Testis (tissue), 3 donors: ENCODE measurements around the gene ALK. TPM values are rescaled to one million over a fixed set of nuclear protein-coding genes. Genes with fewer than 3 reads are reported as not detected.

Source experiments
- DNase-seq: peaks from one replicate; pipeline ENCODE4 v3.0.0-alpha.2; 2019
- H3K27ac ChIP-seq, 2 donors: fragments of 200-600 bp; sonication (generic); one replicate each; pipeline ENCODE4 v1.5.1; 2019
- H3K27me3 ChIP-seq: fragments of 200-600 bp; sonication (generic); one replicate; pipeline ENCODE4 v1.5.1; 2019
- H3K36me3 ChIP-seq: fragments of 200-600 bp; sonication (generic); one replicate; pipeline ENCODE4 v1.5.1; 2017; ENCODE audit warnings: low read depth; ENCODE audit errors: missing control alignments
- H3K4me1 ChIP-seq: fragments of 200-600 bp; sonication (generic); one replicate; pipeline ENCODE4 v1.5.1; 2019
- H3K4me3 ChIP-seq, 2 donors: fragments of 200-600 bp; sonication (generic); one replicate each; pipeline ENCODE4 v1.5.1; 2017 to 2019
- H3K9me3 ChIP-seq: fragments of 200-600 bp; sonication (generic); one replicate; pipeline ENCODE4 v1.5.1; 2017
- CTCF ChIP-seq, 3 experiments: fragments of 450-650 bp in 2 of 3; fragments of 200-600 bp in 1 of 3; sonication (generic) in 1 of 3; IDR thresholded peaks; one replicate each; pipeline ENCODE4 v1.5.1; 2016 to 2019; ENCODE audit warnings: antibody characterized with exemption in 3 of 3, mild to moderate bottlenecking in 2 of 3, moderate library complexity in 1 of 3
- POLR2A ChIP-seq: fragments of 450-650 bp; IDR thresholded peaks from one replicate; pipeline ENCODE4 v1.6.1; 2017; ENCODE audit warnings: antibody characterized with exemption, mild to moderate bottlenecking, moderate library complexity
- WGBS, 2 donors: methylation state at CpG; one replicate each; pipeline ENCODE4 v1.1.5; 2018; 5-methylcytosine and 5-hydroxymethylcytosine counted together
- intact Hi-C: fragments of 100-400 bp; cut with DNase I; formaldehyde crosslinking; loops from one replicate; pipeline ENCODE4 v1.15.1; 2023; ENCODE audit warnings: low total_unique reads
- polyA plus RNA-seq: library from polyadenylated mRNA; stranded (reverse); fragments of 350-450 nt; fragmentation: Illumina TruSeq; extraction: RNeasy Lipid Tissue Mini Kit (QIAGEN cat#74804); gene quantifications from one replicate; pipeline ENCODE4 v1.2.3, GENCODE V29; 2014; ENCODE audit warnings: low read depth, low replicate concordance; ENCODE audit not compliant: insufficient read depth
- total RNA-seq, 2 donors: library from RNA; depleted of rRNA; stranded (reverse); fragments of >200 nt; gene quantifications; one replicate each; pipeline ENCODE4 v1.2.3, GENCODE V29; 2016

The ALK gene
- total and polyA plus RNA-seq, 3 donors from 2014 or later = 2.1 to 3.8 (median 3.8) TPM

- TF ChIP-seq POLR2A = no peak
- TF ChIP-seq CTCF (IDR thresholded peaks at IDR 0.05) = no peak
- Histone ChIP-seq H3K4me1 (no peaks in the 10 kb centered on the region), H3K27ac (no peak overlapping the region), H3K27me3 (no peaks in the 10 kb centered on the region), H3K36me3 (no peaks in the 10 kb centered on the region), H3K4me3 (no peak overlapping the region), H3K9me3 (no peaks in the 10 kb centered on the region)
- DNase-seq = no peak
- intact Hi-C loops = no loop called here
- 73 to 100% methylated on average over 1 of the region's 1 CpG for WGBS, 2 donors
Measured at GRCh38 chr2:29775937-29776336, 145.4 kb downstream of the ALK start.

- intact Hi-C loops = no loop called here
- DNase-seq = no peak
- Histone ChIP-seq H3K27ac (no peak overlapping the region), H3K27me3 (no peaks in the 10 kb centered on the region), H3K36me3 (no peaks in the 10 kb centered on the region), H3K4me1 (no peaks in the 10 kb centered on the region), H3K9me3 (no peaks in the 10 kb centered on the region), H3K4me3 (no peak overlapping the region)
- TF ChIP-seq CTCF (IDR thresholded peaks at IDR 0.05) = no peak
- no peak for TF ChIP-seq POLR2A
- WGBS, 2 donors = 98% methylated on average over 6 of the region's 6 CpGs
Measured at GRCh38 chr2:29774624-29775023, 146.8 kb downstream of the ALK start.

- WGBS, 2 donors = 92 to 93% methylated on average over 3 of the region's 3 CpGs
- TF ChIP-seq CTCF (IDR thresholded peaks at IDR 0.05) = no peak
- no peak for TF ChIP-seq POLR2A
- intact Hi-C loops = no loop called here
- no peak for DNase-seq
- no peaks in the 10 kb centered on the region for H3K27me3 ChIP-seq
- H3K36me3 ChIP-seq = no peaks in the 10 kb centered on the region
- H3K4me1 ChIP-seq = no peaks in the 10 kb centered on the region
- no peak overlapping the region for H3K4me3 ChIP-seq
- no peak overlapping the region for H3K27ac ChIP-seq
- H3K9me3 ChIP-seq = no peaks in the 10 kb centered on the region
Measured at GRCh38 chr2:29770846-29771245, 150.5 kb downstream of the ALK start.

GRCh38 chr2:29769847-29770246 lies 151.5 kb downstream of the ALK start:
- Histone ChIP-seq H3K4me3 (no peak overlapping the region), H3K4me1 (no peaks in the 10 kb centered on the region), H3K9me3 (no peaks in the 10 kb centered on the region), H3K27ac (no peak overlapping the region), H3K36me3 (no peaks in the 10 kb centered on the region), H3K27me3 (no peaks in the 10 kb centered on the region)
- no peak for DNase-seq
- WGBS, 2 donors = 87 to 94% methylated on average over 4 of the region's 4 CpGs
- intact Hi-C loops = no loop called here
- TF ChIP-seq CTCF (IDR thresholded peaks at IDR 0.05) = no peak
- TF ChIP-seq POLR2A = no peak

GRCh38 chr2:29767606-29768335 lies 153.6 kb downstream of the ALK start:
- Histone ChIP-seq H3K27me3 (no peaks in the 10 kb centered on the region), H3K4me3 (no peak overlapping the region), H3K4me1 (no peaks in the 10 kb centered on the region), H3K9me3 (no peaks in the 10 kb centered on the region), H3K27ac (no peak overlapping the region), H3K36me3 (no peaks in the 10 kb centered on the region)
- DNase-seq = no peak
- intact Hi-C loops = no loop called here
- 71% methylated on average over 9 of the region's 9 CpGs for WGBS, 2 donors
- TF ChIP-seq CTCF (IDR thresholded peaks at IDR 0.05) = no peak
